Measurements from ENCODE around the gene RSPRY1.

GRCh38 chr16:57159447-57159846, 26.7 kb upstream of the RSPRY1 start:
- TF ChIP-seq YY1 (IDR thresholded peaks at IDR 0.05; ENCODE audit: low read depth) = no peak
- no peak for TF ChIP-seq JUND (IDR thresholded peaks at IDR 0.05)
- TF ChIP-seq RCOR1 (IDR thresholded peaks at IDR 0.05; ENCODE audit: low read length) = no peak
- no peak for TF ChIP-seq CTCF (IDR thresholded peaks at IDR 0.05)
- TF ChIP-seq EP300 (IDR thresholded peaks at IDR 0.05; ENCODE audit: borderline replicate concordance in 1 of 2, low read depth in 1 of 2, low read length in 1 of 2) = no peak
- TF ChIP-seq, protein P1, sequence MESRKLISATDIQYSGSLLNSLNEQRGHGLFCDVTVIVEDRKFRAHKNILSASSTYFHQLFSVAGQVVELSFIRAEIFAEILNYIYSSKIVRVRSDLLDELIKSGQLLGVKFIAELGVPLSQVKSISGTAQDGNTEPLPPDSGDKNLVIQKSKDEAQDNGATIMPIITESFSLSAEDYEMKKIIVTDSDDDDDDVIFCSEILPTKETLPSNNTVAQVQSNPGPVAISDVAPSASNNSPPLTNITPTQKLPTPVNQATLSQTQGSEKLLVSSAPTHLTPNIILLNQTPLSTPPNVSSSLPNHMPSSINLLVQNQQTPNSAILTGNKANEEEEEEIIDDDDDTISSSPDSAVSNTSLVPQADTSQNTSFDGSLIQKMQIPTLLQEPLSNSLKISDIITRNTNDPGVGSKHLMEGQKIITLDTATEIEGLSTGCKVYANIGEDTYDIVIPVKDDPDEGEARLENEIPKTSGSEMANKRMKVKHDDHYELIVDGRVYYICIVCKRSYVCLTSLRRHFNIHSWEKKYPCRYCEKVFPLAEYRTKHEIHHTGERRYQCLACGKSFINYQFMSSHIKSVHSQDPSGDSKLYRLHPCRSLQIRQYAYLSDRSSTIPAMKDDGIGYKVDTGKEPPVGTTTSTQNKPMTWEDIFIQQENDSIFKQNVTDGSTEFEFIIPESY (IDR thresholded peaks at IDR 0.05; ENCODE audit: borderline replicate concordance, low read depth) = no peak
- TF ChIP-seq NFIC (IDR thresholded peaks at IDR 0.05; ENCODE audit: borderline replicate concordance) = no peak
- TF ChIP-seq NRF1 (IDR thresholded peaks at IDR 0.05; ENCODE audit: low read depth, low read length) = no peak
- TF ChIP-seq SMC3 (IDR thresholded peaks at IDR 0.05; ENCODE audit: low read depth, low read length) = no peak
- no peak for TF ChIP-seq SIN3A (IDR thresholded peaks at IDR 0.05; ENCODE audit: borderline replicate concordance, low read depth, low read length)

Measured in SK-N-SH (cell line).